Activated effector memory CD4-positive, alpha-beta T cell treated with Interleukin-2 at 50 U/mL for 16 hours (primary cell): ENCODE measurements around the gene RBFOX2.

ENCODE experiments used
- DNase-seq: peaks from one replicate; pipeline ENCODE4 v3.0.0-alpha.2; 2020

RBFOX2 gene

DNA sequence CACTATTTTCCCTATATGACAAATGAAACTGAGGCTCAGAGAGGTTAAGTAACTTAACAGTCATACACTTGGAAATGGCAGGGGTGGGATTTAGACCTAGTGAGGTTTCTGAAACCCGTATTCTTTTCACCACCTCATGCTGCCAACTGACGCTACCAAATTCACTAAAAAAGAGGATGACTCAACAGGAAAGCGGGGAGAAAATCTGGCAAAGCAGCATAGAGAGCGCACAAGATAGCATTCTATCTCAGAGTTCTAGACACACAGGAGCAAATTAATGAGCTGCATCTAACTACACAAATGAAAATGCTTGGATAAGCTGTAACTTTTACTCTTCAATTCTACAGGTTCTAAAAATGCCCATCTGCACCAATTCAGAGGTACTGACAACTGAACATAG, 136.4 kb downstream of the RBFOX2 start:
- no peak for DNase-seq

DNA sequence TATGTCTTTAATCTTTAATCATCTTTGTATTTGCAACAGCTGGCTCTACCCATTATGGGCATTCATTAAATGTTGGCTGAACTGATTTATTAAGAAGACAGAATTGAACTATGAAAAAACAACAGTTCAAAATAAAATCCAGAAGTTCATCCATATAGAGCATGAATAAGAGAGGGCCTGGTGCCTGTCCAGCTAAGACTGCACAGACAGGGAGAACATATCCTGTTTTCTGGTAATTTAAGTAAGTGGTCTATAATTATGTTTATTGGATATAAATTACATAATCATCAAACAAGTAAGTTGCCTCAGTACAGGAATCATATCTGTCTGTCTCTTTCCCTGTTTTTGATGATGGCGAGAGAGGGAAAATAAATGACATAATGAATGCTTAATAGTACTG, 137.2 kb downstream of the RBFOX2 start:
- DNase-seq = no peak

DNA sequence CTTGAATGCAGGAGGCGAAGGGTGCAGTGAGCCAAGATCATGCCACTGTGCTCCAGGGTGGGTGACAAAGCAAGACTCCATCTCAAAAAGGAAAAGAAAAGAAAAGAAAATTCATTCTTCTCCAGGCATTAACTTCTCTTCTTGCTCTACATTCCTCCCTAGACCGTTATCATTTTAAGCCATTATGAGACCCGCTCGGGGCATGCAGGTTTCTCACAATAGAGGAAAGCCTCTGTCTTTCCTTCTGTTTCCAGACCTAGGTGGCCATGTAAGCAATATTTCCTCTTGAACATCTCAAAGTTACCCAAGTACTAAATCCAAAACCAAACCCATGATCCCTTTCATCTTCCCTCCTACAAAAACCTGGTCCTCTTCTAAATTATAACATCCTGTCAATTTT, 139.6 kb downstream of the RBFOX2 start:
- DNase-seq = no peak

DNA sequence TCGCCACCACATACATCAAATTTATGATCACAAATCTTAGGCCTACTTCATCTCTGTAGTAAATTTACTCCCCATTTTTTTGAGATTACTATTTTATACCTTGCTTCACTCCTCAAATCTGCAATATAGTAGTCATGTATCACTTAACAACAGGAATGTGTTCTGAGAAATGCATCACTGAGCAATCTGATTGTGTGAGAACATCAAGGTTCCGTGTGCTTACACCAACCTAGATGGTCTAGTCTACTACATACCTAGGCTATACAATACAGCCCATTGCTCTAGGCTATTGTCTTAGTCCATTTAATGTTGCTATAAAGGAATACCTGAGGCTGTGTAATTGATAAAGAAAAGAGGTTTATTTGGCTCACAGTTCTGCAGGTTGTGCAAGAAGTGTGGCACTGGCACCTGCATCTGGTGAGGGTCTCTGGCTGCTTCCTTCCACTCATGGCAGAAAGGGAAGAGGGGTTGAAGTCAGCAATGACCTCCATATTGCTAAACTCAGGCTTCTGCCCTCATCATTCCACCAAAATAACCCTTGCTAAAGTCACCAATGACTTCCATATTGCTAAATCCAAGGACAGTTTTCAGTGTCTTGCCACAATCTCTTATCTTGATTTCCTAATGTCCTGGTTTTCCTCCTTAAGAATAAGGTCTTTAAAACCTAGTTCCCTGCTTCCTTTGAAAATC, 140.3 kb downstream of the RBFOX2 start:
- no peak for DNase-seq

DNA sequence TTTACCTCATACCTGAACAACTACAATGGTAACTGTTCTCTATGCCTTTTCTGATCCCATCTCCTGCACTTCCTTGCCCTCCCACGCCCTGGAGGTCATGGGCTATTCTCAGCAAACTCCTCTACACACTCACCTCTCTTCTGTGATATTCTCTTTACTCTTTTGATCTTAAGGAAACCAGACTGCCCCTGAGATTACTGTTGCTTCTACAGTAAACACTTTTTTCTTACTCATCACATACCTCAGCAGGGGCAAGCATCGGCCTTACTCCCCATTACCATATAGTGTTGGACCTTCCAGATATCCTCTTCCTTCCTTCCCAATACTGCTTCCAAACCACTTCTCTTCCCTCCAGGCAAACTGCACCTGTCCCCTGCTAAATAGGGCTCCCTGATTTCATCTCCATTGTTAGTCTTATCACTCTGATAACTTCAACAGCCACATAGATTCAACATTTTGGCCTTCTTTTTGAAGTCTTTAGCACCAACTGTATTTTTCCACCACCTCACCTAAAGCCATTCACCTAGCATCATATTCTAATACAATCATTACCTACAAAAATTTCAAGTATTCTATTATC, 141.2 kb downstream of the RBFOX2 start:
- no peak for DNase-seq

DNA sequence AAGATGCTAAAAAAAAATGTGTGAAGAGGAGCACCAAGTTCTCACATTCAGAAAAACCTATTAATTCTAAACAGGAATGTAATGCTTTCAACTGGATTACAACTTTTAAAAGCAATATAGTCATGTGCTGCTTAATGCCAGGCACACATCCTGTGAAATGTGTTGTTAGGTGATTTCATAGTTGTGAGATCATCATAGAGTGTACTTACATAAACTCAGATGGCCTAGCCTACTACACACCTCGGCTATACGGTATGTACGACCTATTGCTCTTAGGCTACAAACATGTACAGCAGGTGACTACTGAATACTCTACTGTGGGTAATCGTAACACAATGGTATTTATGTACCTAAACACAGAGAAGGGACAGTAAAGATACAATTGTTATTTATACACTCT, 142.3 kb downstream of the RBFOX2 start:
- DNase-seq = no peak

GRCh38 chr22:35884529-35884928, 144.1 kb downstream of the RBFOX2 start:
- DNase-seq = no peak

DNA sequence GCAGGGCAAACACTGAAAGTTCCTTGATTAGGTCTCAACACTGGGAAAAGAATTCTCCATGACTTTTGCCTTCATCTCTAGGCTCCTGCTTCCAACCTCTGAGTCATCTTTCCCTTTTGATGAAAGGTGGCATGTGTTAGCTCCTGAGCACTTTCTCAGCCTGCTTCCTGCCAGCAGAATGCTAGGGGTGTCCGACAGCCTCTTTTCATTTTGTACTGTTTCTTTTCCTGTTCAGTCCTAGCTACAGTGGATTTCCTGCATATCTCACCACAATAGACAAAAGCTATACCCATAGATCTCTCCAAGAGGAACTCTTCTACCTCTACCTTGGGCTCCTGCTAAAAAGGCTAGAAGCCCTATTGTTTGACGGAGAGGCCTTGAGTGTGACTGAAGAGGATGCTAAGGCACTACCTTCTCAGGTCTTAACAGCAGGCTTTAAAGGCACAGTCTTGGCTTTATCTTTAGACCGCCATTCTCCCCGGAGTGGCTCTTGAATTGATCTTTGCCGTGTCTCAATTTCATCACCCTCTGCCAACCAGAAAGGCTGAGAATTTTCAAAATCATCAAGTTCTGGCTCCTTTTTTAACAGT, 145.5 kb downstream of the RBFOX2 start:
- no peak for DNase-seq

DNA sequence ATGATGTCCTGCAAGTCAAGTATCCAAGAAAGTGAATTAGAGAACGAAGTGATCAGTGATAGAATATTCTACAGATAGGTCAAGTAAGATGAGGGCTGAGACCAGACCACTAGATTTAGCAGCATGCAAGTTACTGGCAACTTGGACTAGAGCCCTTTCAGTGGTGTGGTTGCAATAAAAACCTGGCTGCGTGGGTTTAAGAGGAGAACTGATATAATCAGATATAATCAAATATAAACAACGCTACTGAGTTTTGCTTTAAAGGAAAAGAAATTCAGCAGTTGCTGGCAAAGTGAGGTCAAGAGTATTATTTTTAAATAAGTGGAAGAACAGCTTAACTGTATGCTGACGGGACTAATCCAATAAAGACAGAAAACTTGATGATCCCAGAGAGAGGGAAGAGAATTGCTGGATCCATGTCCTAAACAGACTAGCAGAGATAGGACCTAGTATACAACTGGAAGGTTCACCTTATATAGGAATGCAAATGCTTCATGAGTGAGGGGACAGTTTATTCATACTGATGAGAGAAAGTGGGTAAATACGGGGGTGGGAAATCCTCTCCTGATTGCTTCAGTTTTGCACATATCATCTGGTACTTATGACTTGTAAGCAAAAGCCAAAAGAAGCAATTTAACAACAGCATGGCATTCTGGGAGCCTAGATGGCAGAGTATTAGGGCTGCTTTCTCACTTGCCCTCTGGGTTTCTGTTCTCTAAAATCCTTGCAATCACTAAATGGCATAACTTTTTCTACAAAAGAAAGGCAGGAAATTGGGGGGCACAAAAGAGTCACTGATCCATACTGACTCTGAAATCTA, 146.2 kb downstream of the RBFOX2 start:
- DNase-seq = no peak

GRCh38 chr22:35879351-35879750, 149.3 kb downstream of the RBFOX2 start:
- DNase-seq = no peak

GRCh38 chr22:35873426-35873825, 155.2 kb downstream of the RBFOX2 start:
- no peak for DNase-seq

GRCh38 chr22:35872451-35872850, 156.2 kb downstream of the RBFOX2 start:
- DNase-seq = no peak

DNA sequence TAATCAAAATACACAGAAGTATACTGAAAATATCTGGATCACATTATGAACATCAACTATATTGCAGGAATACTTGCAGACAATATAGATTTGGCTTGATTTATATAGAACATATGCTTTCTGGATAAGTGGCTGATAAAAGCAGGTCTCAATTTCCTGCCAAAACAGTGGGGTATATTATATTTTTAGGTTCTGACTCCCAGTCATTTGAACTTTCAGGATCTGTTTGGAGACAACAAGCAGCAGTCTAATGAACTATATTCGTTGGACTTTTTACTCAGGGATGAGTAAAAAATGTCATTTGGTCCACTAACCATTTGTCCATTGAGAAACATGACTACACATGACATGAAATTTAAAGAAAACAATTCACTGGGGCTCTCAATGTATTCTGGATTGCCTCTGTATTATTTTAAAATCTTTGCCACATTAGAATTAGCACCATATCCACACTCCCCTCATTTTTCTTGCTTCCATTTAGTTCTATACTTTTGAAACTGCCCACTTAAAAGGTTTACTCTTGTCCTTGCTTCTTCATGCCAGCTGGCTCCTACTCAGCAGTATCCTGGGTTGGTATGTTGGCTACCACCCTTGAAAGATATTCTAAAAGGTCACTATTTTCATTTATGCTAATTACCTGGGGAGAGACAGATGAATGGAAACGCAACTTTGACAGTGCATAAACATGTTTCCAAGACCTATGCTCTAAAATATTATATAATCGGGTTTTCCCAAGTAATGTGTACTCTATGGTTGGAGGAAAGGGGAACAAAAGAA, 157.9 kb downstream of the RBFOX2 start:
- DNase-seq = no peak

GRCh38 chr22:35868938-35869337, 159.7 kb downstream of the RBFOX2 start:
- no peak for DNase-seq

DNA sequence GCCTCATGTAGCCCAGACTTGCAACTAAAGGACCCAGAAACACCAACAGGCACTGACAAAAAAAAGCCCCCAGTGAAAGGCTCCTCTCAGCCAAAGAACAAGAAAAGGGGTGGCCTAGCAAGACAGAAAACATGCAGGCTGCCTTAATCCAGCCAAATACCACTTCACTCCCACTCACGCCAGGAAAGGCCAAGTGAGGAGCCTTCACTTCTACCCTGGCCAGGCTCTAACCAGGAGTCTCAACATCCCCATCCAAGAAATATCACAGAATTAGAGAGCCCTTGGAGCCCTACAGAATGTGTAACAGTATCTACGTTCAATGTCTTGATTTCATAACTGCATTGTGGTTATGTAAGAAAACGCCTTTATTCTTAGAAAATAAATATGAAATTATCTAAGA, 162.0 kb downstream of the RBFOX2 start:
- DNase-seq = no peak

GRCh38 chr22:35864545-35865165, 164.0 kb downstream of the RBFOX2 start:
- DNase-seq = no peak

DNA sequence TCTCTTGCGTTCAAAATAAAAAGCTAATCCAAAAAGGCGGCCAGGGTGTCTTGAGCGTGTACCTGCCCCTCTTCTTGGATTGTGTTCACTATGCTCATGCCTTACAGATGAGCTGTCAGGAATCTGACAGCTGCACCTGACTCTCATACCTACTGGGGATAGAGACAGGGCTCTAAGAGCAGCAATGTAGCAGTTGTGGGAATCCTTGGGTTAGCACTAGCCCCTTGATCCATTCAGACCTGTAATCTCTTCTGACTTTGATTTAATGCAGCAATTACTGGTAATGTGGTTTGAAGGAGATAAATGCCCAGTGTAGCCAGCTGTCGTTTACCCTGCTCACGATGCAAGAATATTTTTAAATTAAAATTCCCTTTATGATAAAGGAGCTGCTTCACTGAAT, 165.2 kb downstream of the RBFOX2 start:
- DNase-seq = no peak

GRCh38 chr22:35862697-35863096, 165.9 kb downstream of the RBFOX2 start:
- DNase-seq = no peak

GRCh38 chr22:35861451-35861850, 167.2 kb downstream of the RBFOX2 start:
- no peak for DNase-seq

GRCh38 chr22:35860837-35861236, 167.8 kb downstream of the RBFOX2 start:
- no peak for DNase-seq

DNA sequence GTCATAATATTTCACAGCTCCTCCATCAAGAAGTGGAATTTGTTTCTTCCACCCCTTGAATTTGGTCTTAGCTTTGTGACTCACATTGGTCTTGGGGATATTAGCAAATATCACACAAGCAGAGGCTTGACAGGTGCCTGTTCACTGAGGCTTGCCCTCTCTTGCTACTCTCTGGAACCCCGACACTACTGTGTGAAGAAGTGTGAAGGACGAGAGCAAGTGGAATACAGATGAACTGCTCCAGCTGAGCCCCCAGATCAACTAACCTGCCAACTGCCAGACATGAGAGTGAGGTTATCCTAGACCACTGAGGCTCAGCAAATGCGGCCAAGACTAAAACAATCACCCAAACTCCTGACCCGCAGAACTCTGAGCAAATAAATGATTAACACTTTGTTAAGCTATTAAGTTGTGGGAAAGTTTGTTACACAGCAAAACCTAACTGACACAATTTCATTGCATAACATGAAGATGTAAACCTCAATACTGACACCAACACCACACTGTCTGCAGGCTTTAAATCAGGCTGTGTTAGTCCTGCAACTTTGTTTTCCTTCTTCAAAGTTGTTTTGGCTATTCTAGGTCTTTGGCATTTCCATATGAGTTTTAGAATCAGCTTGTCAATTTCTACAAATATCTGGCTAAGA, 168.4 kb downstream of the RBFOX2 start:
- DNase-seq = no peak

- no peak for DNase-seq
These were observed 174.3 kb downstream of the RBFOX2 start for GRCh38 chr22:35854334-35854733.
